Measurements from ENCODE around the gene KRTAP5-1.

KRTAP5-1 gene

GRCh38 chr11:1559111-1559951 is 25.8 kb downstream of the KRTAP5-1 start:
- DNase-seq (ENCODE audit: low spot score) = no peak

GRCh38 chr11:1558775-1559110 is 26.3 kb downstream of the KRTAP5-1 start:
- no peak for DNase-seq (ENCODE audit: low spot score)

DNA sequence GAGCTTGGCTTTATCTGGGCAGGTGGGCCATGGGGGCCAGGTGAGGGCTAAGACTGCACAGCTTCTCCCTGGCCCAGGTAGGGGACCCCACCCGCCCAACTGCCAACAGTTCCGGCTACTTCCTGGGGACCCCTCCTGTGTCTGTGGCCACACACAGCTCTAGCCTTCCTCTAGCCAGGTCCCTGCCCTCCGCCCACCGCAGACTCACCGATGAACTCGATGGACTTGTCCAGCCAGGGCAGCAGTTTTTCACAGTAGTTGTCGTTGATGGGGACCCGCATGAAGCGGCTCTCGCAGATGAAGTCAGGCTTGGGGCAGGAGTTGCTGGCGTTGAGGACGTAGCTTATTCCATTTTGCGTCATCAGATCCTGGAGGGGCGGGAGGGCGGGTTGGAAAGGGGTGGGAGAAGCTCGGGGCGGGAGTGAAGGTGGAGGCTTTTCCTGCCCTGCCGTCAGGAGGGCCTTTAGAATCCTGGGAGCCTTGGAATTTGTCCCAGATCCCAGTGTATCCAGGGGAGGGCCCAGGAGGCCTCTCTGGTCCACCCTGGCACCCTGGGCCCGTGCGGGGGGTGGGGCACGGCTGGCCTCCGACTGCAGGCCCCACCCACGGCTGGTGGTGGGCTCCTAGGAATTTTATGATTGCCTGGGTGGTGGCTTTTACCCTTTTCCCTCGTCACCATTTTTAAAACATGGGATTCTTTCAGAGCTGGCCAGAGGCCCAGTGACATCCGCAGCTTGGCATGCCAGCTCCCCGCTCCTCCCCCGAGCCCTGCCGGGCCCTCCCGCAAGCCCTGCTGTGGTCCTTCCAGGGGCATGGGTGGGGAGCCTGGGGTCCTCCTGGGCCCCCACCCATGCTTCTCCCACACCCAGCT is 26.9 kb downstream of the KRTAP5-1 start:
- DNase-seq (ENCODE audit: low spot score) = no peak

DNA sequence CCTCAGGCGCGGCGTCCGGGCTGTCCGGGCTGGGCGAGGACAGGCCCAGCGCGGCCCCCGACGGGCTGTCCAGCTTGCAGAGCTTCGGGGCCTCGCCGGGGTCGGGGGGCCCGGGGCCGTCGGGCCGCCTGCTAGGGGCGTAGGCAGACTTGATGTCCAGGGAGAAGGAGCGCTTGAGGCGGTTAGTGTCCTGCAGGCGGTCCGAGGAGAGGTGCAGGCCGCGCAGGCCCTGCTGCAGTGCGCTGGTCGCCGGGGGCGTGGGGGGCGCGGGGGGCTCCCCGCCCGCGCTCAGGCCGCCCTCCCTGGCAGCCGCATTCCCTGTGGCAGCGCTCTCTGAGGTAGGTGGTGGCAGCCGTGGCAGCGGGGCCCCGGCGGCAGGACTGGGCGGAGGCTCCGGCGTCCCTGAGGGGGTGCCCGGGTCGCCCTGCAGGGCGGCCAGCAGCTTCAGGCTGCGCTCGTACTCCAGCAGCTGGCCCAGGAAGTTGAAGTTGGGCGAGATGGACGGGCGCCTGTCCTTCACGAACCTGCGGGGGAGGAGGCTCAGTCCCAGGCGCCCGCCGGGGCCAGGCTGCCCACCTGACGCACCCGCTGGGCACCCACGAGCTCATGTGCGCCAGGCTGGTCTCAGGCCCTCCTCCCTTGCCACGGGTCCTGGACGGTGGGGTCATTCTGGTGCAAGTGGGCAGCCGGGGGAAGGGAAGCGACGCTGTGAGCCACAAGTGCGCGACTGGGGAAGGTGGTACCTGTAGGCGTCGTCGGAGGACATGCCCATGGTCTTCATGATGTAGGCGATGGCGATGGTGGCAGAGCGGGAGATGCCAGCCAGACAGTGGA is 27.8 kb downstream of the KRTAP5-1 start:
- DNase-seq (ENCODE audit: low spot score) = no peak

DNA sequence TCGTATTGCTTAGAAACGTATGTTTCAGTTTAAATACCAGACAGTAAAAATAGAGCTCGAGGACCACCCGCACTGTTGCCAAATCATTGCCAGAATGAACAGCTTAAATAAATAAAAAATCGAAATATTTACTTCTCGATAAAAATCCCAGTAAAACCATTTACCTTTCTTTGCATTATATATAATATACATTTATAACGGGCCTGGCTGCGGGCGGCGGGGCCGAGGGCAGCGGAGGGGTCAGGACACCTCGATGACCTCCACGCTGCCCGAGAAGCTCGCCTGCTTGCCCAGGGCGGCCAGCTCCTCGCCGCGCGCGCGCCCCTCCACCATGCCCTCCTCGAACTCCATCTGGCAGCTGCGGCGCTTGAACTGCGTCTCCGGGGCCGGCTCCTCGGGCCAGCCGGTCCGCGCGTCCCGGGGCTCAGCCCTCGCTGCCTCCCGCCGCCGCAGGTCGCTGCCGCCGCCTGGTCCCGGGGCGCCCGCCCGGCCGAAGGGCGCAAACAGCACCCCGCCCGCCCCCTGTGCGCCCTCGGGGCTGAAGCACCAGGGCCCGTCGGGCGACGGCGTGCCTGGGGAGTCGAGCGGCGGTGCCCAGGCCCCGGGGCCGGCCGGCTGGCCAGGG is 28.7 kb downstream of the KRTAP5-1 start:
- DNase-seq (ENCODE audit: low spot score) = no peak

DNA sequence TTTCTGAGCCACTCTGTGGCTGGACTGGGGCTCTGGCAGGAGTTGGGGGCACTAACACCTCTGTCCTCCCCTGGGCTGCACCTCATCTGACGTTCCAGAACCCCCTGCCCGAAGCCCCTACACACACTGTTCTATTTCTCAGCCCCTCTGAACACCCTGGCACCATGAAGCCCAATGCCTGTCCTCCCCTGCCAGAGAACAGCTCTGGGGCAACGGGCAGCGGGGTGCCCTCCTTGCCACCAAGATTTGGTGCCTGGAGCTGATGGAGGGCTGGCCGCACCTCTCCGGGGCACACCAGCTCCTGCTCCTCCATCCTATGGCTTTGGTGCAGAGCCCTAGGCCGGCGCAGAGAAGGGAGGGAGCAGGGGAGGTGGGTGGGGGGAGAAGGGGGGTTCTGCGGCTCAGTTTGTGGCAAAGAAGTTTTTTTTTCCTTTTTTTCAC is 29.4 kb downstream of the KRTAP5-1 start:
- no peak for DNase-seq (ENCODE audit: low spot score)

GRCh38 chr11:1554981-1555712 is 29.9 kb downstream of the KRTAP5-1 start:
- no peak for DNase-seq (ENCODE audit: low spot score)

- DNase-seq (ENCODE audit: low spot score) = no peak
Observed at GRCh38 chr11:1553808-1554594, 31.1 kb downstream of the KRTAP5-1 start.

GRCh38 chr11:1549338-1550330 is 35.4 kb downstream of the KRTAP5-1 start:
- no peak for DNase-seq (ENCODE audit: low spot score)

- DNase-seq (ENCODE audit: low spot score) = peak; percentile 59
Observed at GRCh38 chr11:1548221-1549070, 36.6 kb downstream of the KRTAP5-1 start.

DNA sequence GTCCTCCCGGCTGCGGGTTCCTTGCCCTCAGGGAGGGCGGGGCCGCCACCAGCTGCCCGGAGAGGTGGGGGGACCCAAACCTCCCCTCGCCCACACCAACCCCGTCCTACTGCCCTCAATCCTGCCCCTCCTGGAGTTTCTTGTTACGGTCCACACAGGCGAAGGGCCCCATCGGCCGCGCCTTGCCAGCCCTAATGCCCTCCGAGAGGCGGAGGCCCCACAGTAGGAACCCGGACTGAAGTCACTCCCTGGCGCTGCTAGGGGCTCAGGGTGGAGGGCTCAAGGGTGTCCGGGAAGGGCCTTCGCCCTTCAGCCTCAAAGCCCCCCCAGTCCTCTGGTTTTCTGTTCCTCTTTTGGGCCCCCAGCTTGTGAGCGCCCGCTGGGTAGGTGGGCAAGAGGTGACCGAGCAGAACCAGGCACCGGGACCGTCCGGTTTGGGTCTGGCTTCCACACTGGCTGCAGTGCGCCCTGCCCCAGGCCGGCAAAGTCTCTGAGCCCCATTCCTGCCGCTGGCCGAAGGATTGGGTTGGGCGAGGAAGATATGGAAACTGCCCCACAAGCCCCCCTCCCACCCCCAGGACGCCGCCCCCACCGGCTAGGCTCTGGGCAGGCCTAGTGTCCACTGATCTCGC is 37.5 kb downstream of the KRTAP5-1 start:
- DNase-seq (ENCODE audit: low spot score) = no peak

- DNase-seq (ENCODE audit: low spot score) = peak; percentile 16
Observed at GRCh38 chr11:1546536-1547466, 38.3 kb downstream of the KRTAP5-1 start.

DNA sequence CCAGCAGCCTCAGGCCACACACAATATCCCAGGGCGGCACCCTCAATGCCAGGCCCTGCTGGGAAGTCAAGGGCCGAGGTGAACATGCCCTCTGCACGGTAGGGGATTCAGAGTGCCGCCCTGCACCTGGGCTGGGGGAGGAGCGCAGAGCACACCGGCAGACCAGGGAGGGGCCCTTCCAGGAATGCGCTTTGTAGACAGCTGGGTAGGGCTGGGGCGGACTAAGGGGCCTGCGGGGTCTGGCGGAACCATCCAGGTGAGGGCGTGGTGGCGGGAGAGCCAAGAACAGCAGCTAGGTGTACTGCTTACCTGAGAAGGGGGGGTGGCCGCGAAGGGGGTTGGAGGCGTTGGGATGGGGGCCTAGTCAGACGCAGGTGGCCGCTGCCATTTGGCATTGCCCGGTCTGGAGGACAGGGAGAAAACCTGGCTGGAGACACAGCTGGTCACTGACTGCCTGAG is 39.0 kb downstream of the KRTAP5-1 start:
- DNase-seq (ENCODE audit: low spot score) = no peak

DNA sequence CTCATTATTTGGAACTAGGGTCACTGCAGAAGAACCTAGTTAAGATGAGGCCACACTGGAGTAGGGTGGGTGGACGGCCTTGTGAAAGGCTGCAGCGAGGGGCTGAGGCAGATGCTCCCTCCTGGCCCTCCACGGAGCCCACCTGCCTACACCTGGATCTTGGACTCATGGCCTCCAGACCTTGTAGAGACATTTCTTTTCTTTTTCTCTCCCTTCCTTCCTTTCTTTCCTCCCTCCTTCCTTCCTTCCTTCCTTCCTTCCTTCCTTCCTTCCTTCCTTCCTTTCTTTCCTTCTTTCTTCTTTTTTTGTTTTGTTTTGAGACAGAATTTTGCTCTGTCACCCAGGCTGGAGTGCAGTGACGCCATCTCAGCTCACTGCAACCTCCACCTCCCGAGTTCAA is 39.7 kb downstream of the KRTAP5-1 start:
- DNase-seq (ENCODE audit: low spot score) = no peak

- DNase-seq (ENCODE audit: low spot score) = no peak
Observed at GRCh38 chr11:1544536-1544935, 40.5 kb downstream of the KRTAP5-1 start.

DNA sequence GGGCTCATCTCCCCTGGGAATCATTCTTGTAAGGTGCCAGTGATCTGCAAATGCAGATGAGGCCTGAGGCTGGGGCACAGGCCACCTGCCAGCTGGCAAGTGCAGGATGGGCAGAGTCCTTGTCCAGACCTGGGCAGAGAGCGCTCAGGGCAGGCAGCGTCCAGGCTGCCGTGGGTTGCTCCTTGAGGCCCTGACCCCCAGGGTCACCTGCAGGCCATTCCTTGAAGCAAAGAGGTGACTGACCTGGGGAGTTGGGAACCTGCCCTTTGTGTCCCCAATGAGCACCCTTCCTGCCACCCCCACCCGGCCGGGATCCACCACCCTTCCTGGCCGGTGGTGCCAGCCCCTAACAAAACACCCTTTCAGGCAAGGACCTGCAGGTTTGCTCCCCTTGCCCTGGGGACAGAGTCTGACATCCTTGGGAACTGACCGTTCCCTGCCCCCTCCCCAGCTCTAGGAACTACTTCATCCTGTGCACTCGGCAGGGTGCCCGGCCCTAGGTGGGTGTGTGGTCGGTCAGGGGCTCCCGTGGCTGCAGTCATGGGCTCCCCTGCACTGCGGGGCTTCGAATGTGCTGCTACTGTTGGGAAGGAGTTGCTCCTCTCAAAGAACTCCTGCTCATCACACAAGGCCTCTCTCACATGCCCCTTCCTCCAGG is 41.3 kb downstream of the KRTAP5-1 start:
- no peak for DNase-seq (ENCODE audit: low spot score)
